Caco-2 (cell line): ENCODE measurements around the gene ITGAE. TPM values are rescaled to one million over a fixed set of nuclear protein-coding genes. Genes with fewer than 3 reads are reported as not detected.
"Not testable (repeated sequence)": the region's sequence is repeated elsewhere in the genome, so short reads cannot be mapped to it uniquely, and the experiment has no call there.

ENCODE experiments used
- BruUV-seq: library from RNA; stranded (reverse); fragments of 400-500 nt; replicated peaks from 2 replicates; lab custom pipeline; 2021; lab: Mats Ljungman, UMichigan
- CTCF ChIA-PET: fragments of 300-600 bp; sonication (Branson Sonifier 250); formaldehyde crosslinking; loops from one replicate; lab custom pipeline; 2022; ENCODE audit warnings: antibody characterized with exemption; lab: Charles Lee
- POLR2A ChIA-PET: fragments of 300-600 bp; sonication (Branson Sonifier 250); formaldehyde crosslinking; loops from one replicate; lab custom pipeline; 2022; ENCODE audit warnings: antibody characterized with exemption; lab: Charles Lee
- DNase-seq, 2 experiments: peaks; one replicate each; pipeline versions ENCODE4 v3.0.0 to v3.0.0-alpha.2; 2020 to 2022
- H3K27me3 ChIP-seq: replicated peaks from 2 replicates; pipeline ENCODE4 v1.6.0; 2011; ENCODE audit warnings: low read length; ENCODE audit not compliant: control insufficient read depth, insufficient read depth
- H3K36me3 ChIP-seq: 2 replicates; pipeline ENCODE4 v1.5.1; 2011; ENCODE audit warnings: low read length; ENCODE audit not compliant: control insufficient read depth, insufficient read depth
- H3K4me1 ChIP-seq: fragments of 250-450 bp; sonication (Bioruptor Pico); 2 replicates; pipeline ENCODE4 v1.5.1; 2020; ENCODE audit warnings: mild to moderate bottlenecking
- H3K4me3 ChIP-seq: 2 replicates; pipeline ENCODE4 v1.5.1; 2011; ENCODE audit warnings: low read depth, mild to moderate bottlenecking, control low read depth, low read length
- H3K9me3 ChIP-seq: fragments of 250-450 bp; sonication (Bioruptor Pico); 2 replicates; pipeline ENCODE4 v1.5.1; 2020; ENCODE audit warnings: mild to moderate bottlenecking, moderate library complexity
- H3K27ac Mint-ChIP-seq: one replicate; pipeline ENCODE4 v1.8.0; 2022; ENCODE audit warnings: mixed read lengths; ENCODE audit not compliant: unreplicated experiment
- H3K27me3 Mint-ChIP-seq: one replicate; pipeline ENCODE4 v1.8.0; 2022; ENCODE audit warnings: mixed read lengths; ENCODE audit not compliant: insufficient read depth, unreplicated experiment
- H3K36me3 Mint-ChIP-seq: one replicate; pipeline ENCODE4 v1.8.0; 2022; ENCODE audit warnings: mild to moderate bottlenecking, mixed read lengths; ENCODE audit not compliant: insufficient read depth, unreplicated experiment
- H3K4me1 Mint-ChIP-seq: one replicate; pipeline ENCODE4 v1.8.0; 2022; ENCODE audit warnings: low read depth, mixed read lengths; ENCODE audit not compliant: unreplicated experiment
- H3K4me3 Mint-ChIP-seq: one replicate; pipeline ENCODE4 v1.8.0; 2022; ENCODE audit warnings: mild to moderate bottlenecking, moderate library complexity, mixed read lengths; ENCODE audit not compliant: unreplicated experiment
- H3K9me3 Mint-ChIP-seq: one replicate; pipeline ENCODE4 v1.8.0; 2022; ENCODE audit warnings: mixed read lengths; ENCODE audit not compliant: unreplicated experiment
- CTCF ChIP-seq, 2 experiments: fragments of 200-600 bp in 1 of 2; IDR thresholded peaks; 1 replicate in 1 of 2; 2 replicates in 1 of 2; pipeline versions ENCODE4 v1.5.1 to v1.8.0; 2011 to 2022; ENCODE audit warnings: antibody characterized with exemption in 1 of 2, control low read depth in 1 of 2, inconsistent platforms in 1 of 2, low read depth in 1 of 2, low read length in 1 of 2, mild to moderate bottlenecking in 1 of 2, moderate library complexity in 1 of 2; ENCODE audit not compliant: insufficient read depth in 1 of 2, severe bottlenecking in 1 of 2, unreplicated experiment in 1 of 2
- intact Hi-C: fragments of 100-400 bp; cut with micrococcal nuclease; formaldehyde crosslinking; loops from one replicate; pipeline ENCODE4 v1.10.0; 2022; ENCODE audit not compliant: unreplicated experiment
- total RNA-seq: library from RNA; stranded (reverse); gene quantifications from 2 replicates; pipeline ENCODE4 v1.2.3, GENCODE V29; 2022

ITGAE gene
- total RNA-seq, 1 experiment from 2014 or later, result 12.8 TPM

DNA sequence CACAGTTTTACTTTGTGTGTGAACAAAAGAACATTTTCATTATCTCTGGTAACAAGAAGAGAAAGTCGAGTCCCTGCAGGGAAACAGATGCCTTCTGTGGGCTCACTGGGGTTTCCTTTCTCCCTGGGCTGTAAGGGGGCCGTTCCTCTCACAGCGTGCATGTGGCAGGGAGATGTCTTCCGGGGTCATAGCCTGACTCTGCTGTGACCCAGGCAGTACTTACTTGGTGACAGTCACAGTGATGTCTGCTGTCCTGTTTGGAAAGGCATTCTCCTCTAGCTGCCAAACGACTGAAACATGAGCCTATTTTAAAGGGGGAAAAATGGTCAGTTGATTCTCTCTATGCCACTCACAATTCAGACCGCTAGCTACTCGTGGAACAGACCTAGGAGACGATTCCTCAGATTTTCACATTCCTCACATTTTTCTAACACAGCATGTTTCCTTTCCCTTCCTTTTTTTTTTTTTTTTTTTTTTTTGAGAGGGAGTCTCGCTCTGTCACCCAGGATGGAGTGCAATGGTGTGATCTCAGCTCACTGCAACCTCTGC, 70.0 kb downstream of the ITGAE start:
- no peaks in the 10 kb centered on the region for H3K9me3 ChIP-seq
- TF ChIP-seq CTCF (IDR thresholded peaks at IDR 0.05; ENCODE audit: insufficient read depth in 1 of 2, low read depth in 1 of 2, low read length in 1 of 2, severe bottlenecking in 1 of 2, unreplicated experiment in 1 of 2), result no peak
- H3K27me3 ChIP-seq, result no peaks in the 10 kb centered on the region
- no peaks in the 10 kb centered on the region for H3K27me3 Mint-ChIP-seq
- H3K27ac Mint-ChIP-seq, result no peak overlapping the region
- CTCF ChIA-PET, result no interaction called here
- no peaks in the 10 kb centered on the region for H3K36me3 ChIP-seq
- no peak for DNase-seq
- no peaks in the 10 kb centered on the region for H3K4me1 Mint-ChIP-seq
- H3K36me3 Mint-ChIP-seq, result peaks cover 16% of the 10 kb centered on the region
- H3K4me1 ChIP-seq, result no peaks in the 10 kb centered on the region
- H3K9me3 Mint-ChIP-seq, result no peaks in the 10 kb centered on the region
- H3K4me3 ChIP-seq, result no peak overlapping the region
- intact Hi-C loops, result no loop called here
- POLR2A ChIA-PET, result no interaction called here
- BruUV-seq, result no TSS peak
- H3K4me3 Mint-ChIP-seq, result no peak overlapping the region

DNA sequence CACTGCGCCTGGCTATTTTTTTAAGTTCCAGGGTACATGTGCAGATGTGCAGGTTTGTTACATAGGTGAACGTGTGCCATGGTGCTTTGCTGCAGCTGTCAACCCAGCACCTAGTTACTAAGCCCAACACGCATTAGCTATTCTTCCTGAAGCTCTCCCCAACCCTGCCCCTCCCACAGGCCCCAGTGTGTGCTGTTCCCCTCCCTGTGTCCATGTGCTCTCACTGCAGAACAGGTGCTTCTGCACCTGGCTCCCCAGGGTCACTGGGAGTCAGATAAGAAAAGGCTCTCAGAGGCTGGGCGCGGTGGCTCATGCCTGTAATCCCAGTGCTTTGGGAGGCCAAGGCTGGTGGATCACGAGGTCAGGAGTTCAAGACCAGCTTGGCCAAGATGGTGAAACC, 71.1 kb downstream of the ITGAE start:
- H3K27me3 ChIP-seq, result no peaks in the 10 kb centered on the region
- TF ChIP-seq CTCF (IDR thresholded peaks at IDR 0.05; ENCODE audit: insufficient read depth in 1 of 2, low read depth in 1 of 2, low read length in 1 of 2, severe bottlenecking in 1 of 2, unreplicated experiment in 1 of 2), result no peak
- H3K4me3 ChIP-seq, result no peak overlapping the region
- no peak overlapping the region for H3K27ac Mint-ChIP-seq
- H3K36me3 ChIP-seq, result no peaks in the 10 kb centered on the region
- peaks cover under 1% of the 10 kb centered on the region for H3K4me1 Mint-ChIP-seq
- BruUV-seq, result no TSS peak
- CTCF ChIA-PET, result no interaction called here
- POLR2A ChIA-PET, result no interaction called here
- intact Hi-C loops, result no loop called here
- no peaks in the 10 kb centered on the region for H3K27me3 Mint-ChIP-seq
- H3K4me1 ChIP-seq, result no peaks in the 10 kb centered on the region
- H3K4me3 Mint-ChIP-seq, result no peak overlapping the region
- H3K36me3 Mint-ChIP-seq, result peaks cover 23% of the 10 kb centered on the region
- DNase-seq, result no peak
- no peaks in the 10 kb centered on the region for H3K9me3 ChIP-seq
- no peaks in the 10 kb centered on the region for H3K9me3 Mint-ChIP-seq

DNA sequence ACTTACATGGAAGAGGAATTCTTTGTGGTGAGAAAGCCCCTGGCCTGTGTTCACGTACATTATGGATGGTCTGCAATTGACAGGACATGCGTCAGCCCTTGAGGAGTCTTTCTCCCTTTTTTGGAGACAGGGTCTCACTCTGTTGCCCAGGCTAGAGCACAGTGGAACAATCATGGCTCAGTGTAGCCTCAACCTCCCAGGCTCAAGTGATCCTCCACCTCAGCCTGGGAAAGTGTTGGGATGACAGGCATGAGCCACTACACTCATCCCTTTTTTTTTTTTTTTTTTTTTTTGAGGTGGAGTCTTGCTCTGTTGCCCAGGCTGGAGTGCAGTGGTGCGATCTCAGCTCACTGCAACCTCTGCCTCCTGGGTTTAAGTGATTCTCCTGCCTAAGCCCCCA, 72.9 kb downstream of the ITGAE start:
- intact Hi-C loops, H3K36me3 ChIP-seq, DNase-seq, CTCF ChIA-PET, POLR2A ChIA-PET, H3K4me3 ChIP-seq, BruUV-seq, H3K27me3 ChIP-seq, H3K4me1 ChIP-seq, H3K4me1 Mint-ChIP-seq, H3K27me3 Mint-ChIP-seq, H3K9me3 ChIP-seq, H3K27ac Mint-ChIP-seq, H3K9me3 Mint-ChIP-seq, H3K4me3 Mint-ChIP-seq: not testable (repeated sequence)
- peaks cover 29% of the 10 kb centered on the region for H3K36me3 Mint-ChIP-seq
